Measurements from ENCODE around the gene NEBL.

Gene NEBL

DNA sequence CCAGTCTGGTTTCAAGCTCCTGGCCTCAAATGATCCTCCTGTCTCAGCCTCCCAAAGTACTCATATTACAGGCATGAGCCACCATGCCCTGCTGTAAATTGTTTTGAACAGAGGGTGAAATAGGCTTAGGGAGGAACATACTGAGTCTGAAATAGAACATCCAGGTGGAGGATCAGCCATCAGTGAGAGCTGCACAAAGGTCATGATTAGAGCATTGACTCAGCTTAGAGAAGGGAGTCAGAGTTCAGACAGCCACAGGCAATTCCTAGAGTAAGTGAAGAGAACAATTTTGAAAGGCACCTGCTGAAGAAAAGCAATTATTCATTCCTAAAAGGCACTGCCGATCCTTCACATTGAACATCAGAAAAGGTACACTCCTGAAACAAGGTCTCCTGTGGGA lies 15.9 kb upstream of the NEBL start:
- TF ChIP-seq, protein P1, sequence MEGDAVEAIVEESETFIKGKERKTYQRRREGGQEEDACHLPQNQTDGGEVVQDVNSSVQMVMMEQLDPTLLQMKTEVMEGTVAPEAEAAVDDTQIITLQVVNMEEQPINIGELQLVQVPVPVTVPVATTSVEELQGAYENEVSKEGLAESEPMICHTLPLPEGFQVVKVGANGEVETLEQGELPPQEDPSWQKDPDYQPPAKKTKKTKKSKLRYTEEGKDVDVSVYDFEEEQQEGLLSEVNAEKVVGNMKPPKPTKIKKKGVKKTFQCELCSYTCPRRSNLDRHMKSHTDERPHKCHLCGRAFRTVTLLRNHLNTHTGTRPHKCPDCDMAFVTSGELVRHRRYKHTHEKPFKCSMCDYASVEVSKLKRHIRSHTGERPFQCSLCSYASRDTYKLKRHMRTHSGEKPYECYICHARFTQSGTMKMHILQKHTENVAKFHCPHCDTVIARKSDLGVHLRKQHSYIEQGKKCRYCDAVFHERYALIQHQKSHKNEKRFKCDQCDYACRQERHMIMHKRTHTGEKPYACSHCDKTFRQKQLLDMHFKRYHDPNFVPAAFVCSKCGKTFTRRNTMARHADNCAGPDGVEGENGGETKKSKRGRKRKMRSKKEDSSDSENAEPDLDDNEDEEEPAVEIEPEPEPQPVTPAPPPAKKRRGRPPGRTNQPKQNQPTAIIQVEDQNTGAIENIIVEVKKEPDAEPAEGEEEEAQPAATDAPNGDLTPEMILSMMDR (IDR thresholded peaks at IDR 0.05), result no peak

DNA sequence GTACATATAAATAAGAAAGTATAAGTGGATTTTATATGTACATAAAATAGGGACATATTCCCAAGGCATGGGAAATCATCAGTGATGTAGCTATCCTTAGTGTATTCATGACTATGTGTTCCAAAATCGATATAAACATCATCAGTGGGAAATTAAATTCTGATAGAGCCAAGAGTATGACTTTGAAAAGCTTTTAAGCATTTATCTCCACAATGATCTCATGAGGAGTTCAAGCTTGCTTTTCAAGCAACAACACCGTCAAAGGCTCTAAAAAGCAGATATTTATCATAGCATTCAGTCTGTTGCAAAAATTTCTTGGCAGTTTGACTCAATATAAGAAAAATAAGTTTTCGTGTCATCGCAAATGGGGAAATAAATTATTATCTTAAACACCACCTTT lies 14.5 kb upstream of the NEBL start:
- TF ChIP-seq, protein P1 (IDR thresholded peaks at IDR 0.05), result no peak

DNA sequence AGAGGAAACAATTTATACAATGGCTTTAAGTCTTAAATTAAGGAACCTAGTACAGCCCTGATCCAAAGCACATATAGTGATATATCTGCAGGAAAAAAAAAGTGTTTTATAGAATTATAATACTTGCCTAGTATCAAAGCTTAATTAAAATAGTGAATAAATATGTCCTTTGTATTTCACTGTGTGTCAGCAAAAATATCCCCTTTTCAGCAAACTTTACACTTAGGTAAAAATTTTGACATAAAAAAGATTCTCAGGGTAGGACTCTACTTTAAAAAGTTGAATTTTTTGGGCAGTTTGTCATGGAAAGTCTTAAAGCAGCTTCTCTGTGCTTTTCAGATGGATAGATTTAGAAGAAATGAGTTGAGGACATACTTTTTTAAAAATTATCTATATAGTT lies 12.7 kb upstream of the NEBL start:
- TF ChIP-seq, protein P1 (IDR thresholded peaks at IDR 0.05), result no peak

DNA sequence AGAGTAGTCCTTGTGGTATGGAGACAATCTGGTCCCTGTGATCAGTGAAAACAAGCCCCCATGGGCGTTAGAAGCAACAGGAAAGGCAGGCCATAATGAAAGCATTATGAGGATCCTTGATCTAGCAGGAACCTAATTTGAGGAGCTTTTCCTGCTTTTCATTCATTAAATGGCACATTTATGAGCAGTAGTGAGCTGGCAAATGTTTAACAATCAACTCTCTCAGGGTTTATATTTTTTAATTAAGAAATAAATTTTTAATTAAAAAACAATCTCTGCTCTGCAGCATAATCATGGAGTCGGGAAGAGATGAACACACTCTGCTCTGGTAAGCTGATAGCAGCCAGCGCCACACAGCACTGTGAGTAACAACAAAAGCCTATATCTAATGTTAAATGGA lies 11.3 kb upstream of the NEBL start:
- TF ChIP-seq, protein P1 (IDR thresholded peaks at IDR 0.05), result no peak

DNA sequence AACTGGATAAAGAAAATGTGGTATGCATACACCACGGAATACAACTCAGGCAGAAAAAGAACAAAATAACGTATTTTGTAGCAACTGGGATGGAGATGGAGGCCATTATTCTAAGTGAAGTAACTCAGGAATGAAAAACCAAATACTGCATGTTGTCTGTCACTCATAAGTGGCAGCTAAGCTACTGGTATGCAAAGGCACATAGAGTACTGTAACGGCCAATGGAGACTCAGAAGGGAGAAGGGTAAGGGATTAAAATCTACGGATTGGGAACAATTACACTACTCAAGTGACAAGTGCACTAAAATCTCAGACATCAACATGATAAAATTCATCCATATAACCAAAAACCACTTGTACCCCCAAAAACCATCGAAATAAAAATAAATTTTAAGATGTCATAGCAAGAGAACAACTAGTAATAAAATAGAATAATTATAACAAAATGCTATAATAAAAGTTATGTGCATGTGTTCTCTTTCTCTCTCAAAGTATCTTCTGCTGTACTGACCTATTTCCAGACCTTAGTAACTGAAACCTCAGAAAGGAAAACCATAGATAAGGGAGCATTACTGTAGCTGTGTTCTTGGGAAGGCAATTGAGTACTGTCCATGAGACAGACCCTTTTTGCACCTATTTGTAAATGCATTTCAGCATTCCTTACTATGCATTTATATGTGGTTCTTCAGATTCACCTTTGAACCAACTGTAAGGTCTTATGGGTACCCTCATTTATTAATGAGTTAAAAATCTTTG lies 6.7 kb upstream of the NEBL start:
- TF ChIP-seq, protein P1 (IDR thresholded peaks at IDR 0.05), result no peak

DNA sequence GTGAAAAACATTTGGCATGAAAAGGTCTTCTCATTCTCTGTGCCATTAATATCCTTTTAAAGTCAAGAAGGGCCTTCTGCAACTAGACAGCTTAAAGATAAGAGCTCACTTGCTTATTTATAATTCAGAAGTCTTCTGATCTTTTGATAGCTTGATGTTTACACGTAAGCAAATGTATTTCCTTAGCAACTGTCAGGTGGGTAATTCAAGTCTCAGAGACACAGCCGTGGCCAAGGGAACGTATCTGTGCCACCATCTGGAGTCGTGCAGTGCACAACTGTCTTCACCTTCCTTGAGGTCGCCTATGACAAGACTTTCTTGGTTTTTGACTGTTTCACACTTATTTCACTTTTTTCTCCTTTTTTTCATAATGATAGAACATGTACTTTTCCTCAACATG lies 4.0 kb upstream of the NEBL start:
- TF ChIP-seq, protein P1 (IDR thresholded peaks at IDR 0.05), result no peak

DNA sequence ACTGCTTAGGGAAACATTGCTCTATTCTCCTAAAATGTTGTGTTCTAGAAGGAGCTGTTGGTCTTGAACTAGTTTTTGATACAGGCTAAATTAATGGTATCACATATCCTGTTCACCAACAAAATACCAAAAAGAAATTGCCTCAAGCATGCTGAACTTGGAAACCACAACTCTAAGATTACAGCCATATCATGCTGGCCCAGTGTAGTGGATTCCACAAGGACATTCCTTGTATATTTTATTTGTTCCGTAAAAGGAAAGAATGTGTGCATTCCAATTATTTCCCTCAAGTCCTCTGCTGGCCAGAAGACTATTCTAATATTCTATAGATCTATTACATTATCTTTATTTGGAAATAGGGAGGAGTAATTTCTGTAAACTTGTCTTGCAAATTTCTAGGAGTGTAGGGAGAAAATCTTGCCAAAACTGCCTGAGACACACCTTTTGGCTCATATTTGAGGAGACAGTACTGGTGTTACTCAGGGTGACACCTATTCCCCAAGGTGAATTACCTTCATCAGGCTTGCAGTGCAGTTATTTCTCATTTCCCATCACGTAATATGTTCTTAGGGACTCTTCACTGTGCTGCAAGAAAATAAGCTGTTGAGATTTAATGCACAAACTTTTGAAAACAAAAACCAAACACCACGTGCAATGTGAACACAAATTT lies 1.9 kb upstream of the NEBL start:
- TF ChIP-seq, protein P1 (IDR thresholded peaks at IDR 0.05), result no peak
